AG09319 (cell line): Measurements from ENCODE around the gene AGPAT3.

Source experiments
- DNase-seq: peaks from one replicate; pipeline ENCODE4 v3.0.0-alpha.2; 2010; ENCODE audit warnings: low read depth; ENCODE audit errors: extremely low read depth
- CTCF ChIP-seq: IDR thresholded peaks from 2 replicates; pipeline ENCODE4 v1.5.1; 2011; ENCODE audit warnings: low read depth, mild to moderate bottlenecking, inconsistent platforms, low read length, moderate library complexity

AGPAT3 gene

GRCh38 chr21:43985690-43986251, 120.7 kb downstream of the AGPAT3 start:
- no peak for TF ChIP-seq CTCF
- DNase-seq: no peak

GRCh38 chr21:43986544-43987451, 121.8 kb downstream of the AGPAT3 start:
- TF ChIP-seq CTCF: no peak
- DNase-seq: no peak

- DNase-seq: no peak
- no peak for TF ChIP-seq CTCF
Observed at GRCh38 chr21:43987509-43987908, 122.5 kb downstream of the AGPAT3 start.

- TF ChIP-seq CTCF: no peak
Observed at GRCh38 chr21:43988016-43988415, 123.0 kb downstream of the AGPAT3 start.

GRCh38 chr21:43988506-43989230, 123.6 kb downstream of the AGPAT3 start:
- no peak for DNase-seq
- no peak for TF ChIP-seq CTCF

More at GRCh38 chr21:43988016-43988415, 123.0 kb downstream of the AGPAT3 start:
- DNase-seq: no peak

GRCh38 chr21:43989401-43989800, 124.4 kb downstream of the AGPAT3 start:
- no peak for DNase-seq
- TF ChIP-seq CTCF: no peak

GRCh38 chr21:43991447-43991991, 126.5 kb downstream of the AGPAT3 start:
- no peak for TF ChIP-seq CTCF
- DNase-seq: no peak
